Uterus (tissue), 4 donors: Measurements from ENCODE around the gene SLC2A6. TPM values are rescaled to one million over a fixed set of nuclear protein-coding genes. Genes with fewer than 3 reads are reported as not detected.

Source experiments
- DNase-seq, 2 donors: peaks; one replicate each; pipeline ENCODE4 v3.0.0-alpha.2; 2019 to 2020
- H3K27ac ChIP-seq, 2 donors: fragments of 200-600 bp; sonication (generic); 1 replicate in 1 of 2; 2 replicates in 1 of 2; pipeline ENCODE4 v1.5.1; 2016 to 2018
- H3K27me3 ChIP-seq, 2 donors: fragments of 200-600 bp; sonication (generic); one replicate each; pipeline ENCODE4 v1.5.1; 2018 to 2019; ENCODE audit warnings: control low read depth in 1 of 2
- H3K36me3 ChIP-seq, 2 donors: fragments of 200-600 bp; sonication (generic); one replicate each; pipeline ENCODE4 v1.5.1; 2019; ENCODE audit warnings: control low read depth in 1 of 2
- H3K4me1 ChIP-seq, 2 donors: fragments of 200-600 bp; sonication (generic); one replicate each; pipeline ENCODE4 v1.5.1; 2018 to 2019; ENCODE audit warnings: control low read depth in 1 of 2
- H3K4me3 ChIP-seq, 2 donors: fragments of 200-600 bp; sonication (generic); 1 replicate in 1 of 2; 2 replicates in 1 of 2; pipeline ENCODE4 v1.5.1; 2018 to 2019; ENCODE audit warnings: mild to moderate bottlenecking in 1 of 2
- H3K9me3 ChIP-seq, 2 donors: fragments of 200-600 bp; sonication (generic); one replicate each; pipeline ENCODE4 v1.5.1; 2019; ENCODE audit warnings: control low read depth in 1 of 2
- POLR2A ChIP-seq, 2 donors: fragments of 450-650 bp; IDR thresholded peaks; one replicate each; pipeline ENCODE4 v1.6.1; 2016; ENCODE audit warnings: antibody characterized with exemption in 2 of 2, mild to moderate bottlenecking in 1 of 2, moderate library complexity in 1 of 2
- intact Hi-C: fragments of 100-400 bp; cut with DNase I; formaldehyde crosslinking; loops from one replicate; pipeline ENCODE4 v1.15.1; 2023; ENCODE audit warnings: low total_unique reads
- total RNA-seq, 4 donors: library from RNA; depleted of rRNA in 3 of 4; stranded (reverse); fragments of >200 nt in 3 of 4; gene quantifications; one replicate each; pipeline versions ENCODE4 v1.1.0 to v1.2.4, GENCODE V29; 2014 to 2023
- TF ChIP-seq, protein P1 (sequence below), 4 experiments: fragments of 200-600 bp in 2 of 4; fragments of 450-650 bp in 2 of 4; sonication (generic) in 2 of 4; IDR thresholded peaks; one replicate each; pipeline ENCODE4 v1.5.1; 2016 to 2019; ENCODE audit warnings: antibody characterized with exemption in 4 of 4, mild to moderate bottlenecking in 2 of 4, moderate library complexity in 1 of 4
- donor health status: DM: yes; HTN: yes; CAD: no.

SLC2A6 gene
- total RNA-seq, 4 donors from 2014 or later, result 0.26 to 11.5 (median 2.1) TPM

- Histone ChIP-seq H3K36me3 (no peaks in the 10 kb centered on the region), H3K27me3 (no peaks in the 10 kb centered on the region), H3K27ac (no peak overlapping the region), H3K4me1 (no peaks in the 10 kb centered on the region), H3K4me3 (no peak overlapping the region), H3K9me3 (no peaks in the 10 kb centered on the region)
- intact Hi-C loops, result no loop called here
- DNase-seq, result no peak
- no peak for TF ChIP-seq POLR2A (IDR thresholded peaks at IDR 0.05)
These were observed 10.0 kb downstream of the SLC2A6 start for GRCh38 chr9:133468777-133469421.

DNA sequence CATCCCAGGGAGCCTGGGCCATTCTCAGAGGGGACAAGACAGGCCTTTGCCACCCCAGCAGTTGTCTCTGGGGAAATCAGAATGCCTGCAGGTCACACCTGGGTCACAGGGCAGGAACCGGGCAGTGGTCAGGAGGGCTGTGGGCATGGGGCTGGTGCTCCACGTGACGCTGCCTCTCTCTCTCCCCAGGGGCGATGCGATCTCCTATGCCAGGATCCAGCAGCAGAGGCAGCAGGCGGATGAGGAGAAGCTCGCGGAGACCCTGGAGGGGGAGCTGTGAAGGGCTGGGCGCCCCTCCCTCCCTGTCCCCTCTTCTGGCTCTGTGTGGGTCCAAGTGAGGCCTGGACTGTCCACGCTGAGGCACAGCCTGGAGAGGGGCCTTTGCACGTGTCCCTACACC is 10.5 kb downstream of the SLC2A6 start:
- TF ChIP-seq POLR2A (IDR thresholded peaks at IDR 0.05), result no peak
- TF ChIP-seq, protein P1, sequence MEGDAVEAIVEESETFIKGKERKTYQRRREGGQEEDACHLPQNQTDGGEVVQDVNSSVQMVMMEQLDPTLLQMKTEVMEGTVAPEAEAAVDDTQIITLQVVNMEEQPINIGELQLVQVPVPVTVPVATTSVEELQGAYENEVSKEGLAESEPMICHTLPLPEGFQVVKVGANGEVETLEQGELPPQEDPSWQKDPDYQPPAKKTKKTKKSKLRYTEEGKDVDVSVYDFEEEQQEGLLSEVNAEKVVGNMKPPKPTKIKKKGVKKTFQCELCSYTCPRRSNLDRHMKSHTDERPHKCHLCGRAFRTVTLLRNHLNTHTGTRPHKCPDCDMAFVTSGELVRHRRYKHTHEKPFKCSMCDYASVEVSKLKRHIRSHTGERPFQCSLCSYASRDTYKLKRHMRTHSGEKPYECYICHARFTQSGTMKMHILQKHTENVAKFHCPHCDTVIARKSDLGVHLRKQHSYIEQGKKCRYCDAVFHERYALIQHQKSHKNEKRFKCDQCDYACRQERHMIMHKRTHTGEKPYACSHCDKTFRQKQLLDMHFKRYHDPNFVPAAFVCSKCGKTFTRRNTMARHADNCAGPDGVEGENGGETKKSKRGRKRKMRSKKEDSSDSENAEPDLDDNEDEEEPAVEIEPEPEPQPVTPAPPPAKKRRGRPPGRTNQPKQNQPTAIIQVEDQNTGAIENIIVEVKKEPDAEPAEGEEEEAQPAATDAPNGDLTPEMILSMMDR (IDR thresholded peaks at IDR 0.05), result no peak
- Histone ChIP-seq H3K4me3 (no peak overlapping the region), H3K4me1 (no peaks in the 10 kb centered on the region), H3K27me3 (no peaks in the 10 kb centered on the region), H3K9me3 (no peaks in the 10 kb centered on the region), H3K27ac (no peak overlapping the region), H3K36me3 (no peaks in the 10 kb centered on the region)
- no peak for DNase-seq
- intact Hi-C loops, result no loop called here

DNA sequence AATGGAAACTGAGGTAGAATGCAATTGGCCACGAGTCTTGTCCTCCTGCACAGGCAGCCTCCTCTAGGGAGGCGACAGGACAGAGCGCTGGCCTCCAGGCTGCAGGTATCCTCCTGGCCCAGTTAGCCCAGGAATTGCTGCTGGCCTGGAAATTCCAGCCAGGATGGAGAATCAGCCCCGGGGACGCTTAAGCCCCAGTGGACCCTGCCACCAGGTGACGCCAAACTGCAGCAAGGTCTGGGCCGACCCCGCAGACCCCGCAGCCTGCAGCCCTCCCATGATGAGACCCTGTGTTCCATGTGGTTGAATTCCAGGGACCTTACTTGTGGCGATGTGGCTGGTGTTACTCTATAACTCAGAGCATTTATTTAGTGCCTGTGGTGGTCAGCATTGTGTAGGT is 11.8 kb downstream of the SLC2A6 start:
- Histone ChIP-seq H3K36me3 (no peaks in the 10 kb centered on the region), H3K9me3 (no peaks in the 10 kb centered on the region), H3K27ac (no peak overlapping the region), H3K27me3 (no peaks in the 10 kb centered on the region), H3K4me3 (no peak overlapping the region), H3K4me1 (no peaks in the 10 kb centered on the region)
- intact Hi-C loops, result no loop called here
- DNase-seq, result no peak
- TF ChIP-seq POLR2A (IDR thresholded peaks at IDR 0.05), result no peak
- TF ChIP-seq, protein P1 (IDR thresholded peaks at IDR 0.05), result no peak

DNA sequence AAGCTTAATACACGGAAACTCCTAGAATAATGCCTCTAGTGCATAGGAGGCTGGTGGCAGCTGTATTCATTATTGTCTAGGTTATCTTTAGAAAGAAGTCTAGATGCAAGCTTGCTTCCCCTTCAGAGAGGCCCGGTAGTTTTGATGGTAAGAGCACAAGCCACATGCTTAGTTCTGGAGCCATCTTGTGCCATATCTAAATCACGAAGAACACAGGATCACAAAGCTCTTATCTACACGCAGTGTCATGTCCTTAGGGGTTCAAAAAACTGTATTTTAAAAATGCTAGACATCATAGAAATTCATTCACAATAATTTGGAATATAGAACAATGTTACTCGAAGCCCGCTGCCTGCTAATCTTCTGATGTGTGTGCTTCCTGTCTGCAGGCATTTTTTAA is 12.9 kb downstream of the SLC2A6 start:
- Histone ChIP-seq H3K27me3 (no peaks in the 10 kb centered on the region), H3K9me3 (no peaks in the 10 kb centered on the region), H3K27ac (no peak overlapping the region), H3K4me1 (no peaks in the 10 kb centered on the region), H3K4me3 (no peak overlapping the region), H3K36me3 (no peaks in the 10 kb centered on the region)
- intact Hi-C loops, result no loop called here
- TF ChIP-seq, protein P1 (IDR thresholded peaks at IDR 0.05), result no peak
- TF ChIP-seq POLR2A (IDR thresholded peaks at IDR 0.05), result no peak
- no peak for DNase-seq

GRCh38 chr9:133464638-133465037 is 14.3 kb downstream of the SLC2A6 start:
- intact Hi-C loops, result no loop called here
- H3K4me3 ChIP-seq, result no peak overlapping the region
- no peak for DNase-seq
- no peaks in the 10 kb centered on the region for H3K27me3 ChIP-seq
- no peaks in the 10 kb centered on the region for H3K9me3 ChIP-seq
- no peaks in the 10 kb centered on the region for H3K4me1 ChIP-seq
- TF ChIP-seq, protein P1 (IDR thresholded peaks at IDR 0.05), result no peak
- no peak for TF ChIP-seq POLR2A (IDR thresholded peaks at IDR 0.05)
- H3K36me3 ChIP-seq, result no peaks in the 10 kb centered on the region
- H3K27ac ChIP-seq, result no peak overlapping the region
